HL-60/S4 (cell line): ENCODE data around the gene CHST7.
"Not testable (repeated sequence)": the region's sequence is repeated elsewhere in the genome, so short reads cannot be mapped to it uniquely, and the experiment has no call there.

Experiments used
- in situ Hi-C: fragments of 300-500 bp; cut with MboI; formaldehyde crosslinking; loops from 2 replicates; pipeline ENCODE4 v1.14.3; 2022; ENCODE audit warnings: low sequenced_read_pairs

Gene CHST7, protein sequence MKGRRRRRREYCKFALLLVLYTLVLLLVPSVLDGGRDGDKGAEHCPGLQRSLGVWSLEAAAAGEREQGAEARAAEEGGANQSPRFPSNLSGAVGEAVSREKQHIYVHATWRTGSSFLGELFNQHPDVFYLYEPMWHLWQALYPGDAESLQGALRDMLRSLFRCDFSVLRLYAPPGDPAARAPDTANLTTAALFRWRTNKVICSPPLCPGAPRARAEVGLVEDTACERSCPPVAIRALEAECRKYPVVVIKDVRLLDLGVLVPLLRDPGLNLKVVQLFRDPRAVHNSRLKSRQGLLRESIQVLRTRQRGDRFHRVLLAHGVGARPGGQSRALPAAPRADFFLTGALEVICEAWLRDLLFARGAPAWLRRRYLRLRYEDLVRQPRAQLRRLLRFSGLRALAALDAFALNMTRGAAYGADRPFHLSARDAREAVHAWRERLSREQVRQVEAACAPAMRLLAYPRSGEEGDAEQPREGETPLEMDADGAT

DNA sequence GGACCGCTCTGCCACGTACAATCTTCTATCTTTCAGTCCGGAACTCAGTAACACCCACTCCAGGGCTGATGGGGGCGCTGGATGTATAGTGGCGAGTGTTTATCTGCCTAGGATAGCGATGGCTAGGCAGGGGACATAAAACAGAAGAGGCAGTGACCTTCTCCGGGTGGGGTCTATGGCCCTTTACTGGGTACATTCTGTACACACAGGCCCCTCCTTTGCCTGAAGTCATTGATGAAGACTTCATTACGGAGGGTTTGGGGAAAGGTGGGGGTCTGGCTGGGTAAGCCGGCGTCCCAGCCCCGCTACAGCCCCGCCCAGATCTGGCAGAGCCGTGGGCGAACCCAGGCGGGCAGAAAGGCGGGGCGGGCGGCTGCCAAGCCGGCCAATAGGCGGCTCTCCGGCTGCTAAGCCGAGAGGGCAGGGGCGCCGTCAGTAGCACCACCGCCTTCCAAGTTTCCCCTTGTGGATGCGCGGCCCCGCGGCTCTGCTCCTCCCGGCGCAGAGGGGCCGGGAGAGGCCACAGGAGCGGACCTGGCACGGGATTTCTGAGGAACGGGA is at the start of gene CHST7:
Gene CHST7, plus strand, starts transcription at position 435 of the 561 bp plus-strand sequence. CDS start 167 bp downstream, outside the sequence.
- in situ Hi-C loops = no loop called here

DNA sequence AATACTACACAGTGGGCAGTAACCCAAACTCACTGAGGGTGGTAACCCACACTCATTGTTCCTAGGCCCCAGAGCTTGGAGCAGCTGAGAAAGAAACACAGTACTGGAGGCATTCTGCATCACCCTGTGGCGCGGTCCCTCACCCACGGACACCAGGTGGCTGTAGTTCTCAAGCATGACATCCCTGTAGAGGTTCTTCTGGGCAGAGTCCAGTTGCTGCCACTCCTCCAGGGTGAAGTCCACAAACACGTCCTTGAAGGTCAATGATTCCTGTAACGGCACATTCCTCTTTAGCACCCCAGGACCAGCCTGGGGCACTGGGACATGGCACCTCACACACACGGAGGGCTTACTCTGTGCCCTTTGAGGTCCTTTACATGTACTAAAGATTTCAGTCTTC is 44.9 kb upstream of the CHST7 start:
- in situ Hi-C loops = not testable (repeated sequence)

DNA sequence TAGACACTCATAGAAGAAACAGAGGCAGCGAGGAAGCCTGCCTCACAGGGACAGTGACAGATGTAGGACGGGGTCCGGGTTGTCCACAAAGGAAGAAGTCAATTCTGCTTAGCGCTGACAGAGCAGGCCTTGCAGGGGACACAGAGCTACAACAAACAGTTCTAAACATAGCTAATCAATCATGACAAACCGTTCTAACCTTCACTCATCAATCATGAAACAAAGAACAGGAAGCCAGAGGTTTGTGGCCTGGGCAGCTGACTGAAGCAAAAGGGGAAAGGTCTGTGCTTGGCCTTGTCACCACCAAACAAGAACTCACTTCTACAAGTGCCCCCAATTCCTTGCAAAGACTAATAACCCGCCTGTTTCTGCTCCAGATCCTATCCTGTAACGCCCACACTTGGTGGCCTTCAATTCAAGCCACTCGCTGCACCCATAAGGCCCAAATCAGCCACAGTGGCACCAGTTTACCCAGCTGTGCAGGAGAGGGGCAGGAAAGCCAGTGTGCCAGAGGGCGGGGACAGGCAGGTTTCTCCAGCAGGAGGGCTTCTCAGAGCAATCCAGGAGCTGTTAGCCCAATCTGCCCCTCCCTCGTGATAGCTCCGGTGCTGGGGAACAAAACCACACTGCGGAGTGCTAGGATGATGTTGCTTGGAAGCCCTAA is 43.7 kb upstream of the CHST7 start:
- in situ Hi-C loops = not testable (repeated sequence)

DNA sequence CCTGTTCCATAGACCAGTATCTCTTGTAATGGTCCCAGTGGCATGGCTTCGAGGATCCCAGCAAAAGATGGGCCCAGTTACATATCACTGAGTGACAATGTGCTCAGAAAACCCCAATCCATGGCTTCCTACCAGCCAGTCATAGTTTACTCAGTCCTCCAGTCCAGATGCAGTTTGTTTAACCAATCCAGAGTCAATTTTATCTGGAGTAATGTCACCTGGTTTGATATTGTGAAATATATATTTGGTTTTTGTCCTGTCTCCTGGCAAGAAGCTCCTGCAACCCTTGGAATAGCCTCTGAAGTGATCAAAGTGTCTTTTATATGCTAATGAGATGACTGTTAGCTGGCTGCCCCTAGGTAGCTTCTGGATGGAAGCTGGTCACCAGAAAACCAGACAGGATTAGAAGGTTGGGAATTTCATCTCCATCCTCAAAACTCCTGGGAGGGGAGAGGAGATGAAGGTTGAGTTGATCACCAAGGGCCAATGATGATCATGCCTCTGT is 43.1 kb upstream of the CHST7 start:
- in situ Hi-C loops = not testable (repeated sequence)

DNA sequence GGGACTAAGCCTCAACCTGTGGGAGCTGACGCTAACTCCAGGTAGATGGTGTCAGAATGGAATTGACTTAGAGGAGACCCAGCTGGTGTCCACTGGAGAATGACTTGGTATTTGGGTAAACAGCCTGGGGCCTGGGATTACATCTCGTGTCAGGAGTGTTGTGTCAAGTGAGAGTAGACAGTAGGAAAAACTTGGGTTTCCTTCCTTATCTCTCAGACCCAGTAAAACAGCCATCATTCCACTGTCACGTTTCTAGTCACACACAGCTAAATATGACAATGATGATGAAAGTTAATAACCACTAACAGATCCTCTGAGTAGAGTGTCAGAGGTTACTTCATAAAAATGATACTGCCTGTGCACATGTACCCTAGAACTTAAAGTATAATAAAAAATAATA is 42.1 kb upstream of the CHST7 start:
- in situ Hi-C loops = no loop called here

DNA sequence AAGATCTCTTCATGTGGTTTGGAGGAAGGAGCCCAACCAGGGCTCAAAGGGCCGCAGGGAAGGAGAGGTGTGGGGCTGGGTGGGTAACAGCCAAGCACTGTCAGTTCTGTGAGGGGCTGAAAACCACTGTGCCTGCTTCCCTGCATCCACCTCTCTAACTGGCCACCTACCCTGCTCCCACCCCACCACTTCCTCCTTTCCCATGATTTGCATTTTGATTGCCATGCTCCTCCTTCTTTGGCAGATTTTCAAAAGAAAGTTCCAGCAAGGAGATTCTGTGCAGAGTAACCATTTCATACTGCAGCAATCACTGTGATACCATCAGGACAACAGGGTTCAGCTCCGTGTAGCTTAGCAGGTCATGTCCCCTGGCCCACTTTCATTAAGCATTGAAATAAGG is 30.1 kb upstream of the CHST7 start:
- in situ Hi-C loops = no loop called here

DNA sequence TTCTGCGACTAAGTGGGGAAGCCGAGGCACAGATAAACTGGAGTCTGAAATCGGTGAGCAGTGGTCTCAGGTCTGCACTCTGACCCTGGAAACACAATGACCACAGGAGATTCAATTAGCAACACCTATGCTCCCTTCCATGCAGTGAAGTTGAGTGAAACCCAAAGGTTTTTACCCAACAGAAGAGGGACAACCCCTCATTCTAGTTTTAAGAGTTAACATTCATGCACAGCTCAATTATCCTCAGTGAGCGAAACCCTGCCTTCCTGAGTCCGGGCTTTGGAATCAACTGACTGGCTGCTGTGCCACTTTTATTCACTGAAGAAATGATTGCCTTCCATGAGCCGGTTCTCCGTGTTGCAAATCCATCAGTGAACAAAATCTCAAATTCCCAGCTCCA is 29.0 kb upstream of the CHST7 start:
- in situ Hi-C loops = not testable (repeated sequence)

DNA sequence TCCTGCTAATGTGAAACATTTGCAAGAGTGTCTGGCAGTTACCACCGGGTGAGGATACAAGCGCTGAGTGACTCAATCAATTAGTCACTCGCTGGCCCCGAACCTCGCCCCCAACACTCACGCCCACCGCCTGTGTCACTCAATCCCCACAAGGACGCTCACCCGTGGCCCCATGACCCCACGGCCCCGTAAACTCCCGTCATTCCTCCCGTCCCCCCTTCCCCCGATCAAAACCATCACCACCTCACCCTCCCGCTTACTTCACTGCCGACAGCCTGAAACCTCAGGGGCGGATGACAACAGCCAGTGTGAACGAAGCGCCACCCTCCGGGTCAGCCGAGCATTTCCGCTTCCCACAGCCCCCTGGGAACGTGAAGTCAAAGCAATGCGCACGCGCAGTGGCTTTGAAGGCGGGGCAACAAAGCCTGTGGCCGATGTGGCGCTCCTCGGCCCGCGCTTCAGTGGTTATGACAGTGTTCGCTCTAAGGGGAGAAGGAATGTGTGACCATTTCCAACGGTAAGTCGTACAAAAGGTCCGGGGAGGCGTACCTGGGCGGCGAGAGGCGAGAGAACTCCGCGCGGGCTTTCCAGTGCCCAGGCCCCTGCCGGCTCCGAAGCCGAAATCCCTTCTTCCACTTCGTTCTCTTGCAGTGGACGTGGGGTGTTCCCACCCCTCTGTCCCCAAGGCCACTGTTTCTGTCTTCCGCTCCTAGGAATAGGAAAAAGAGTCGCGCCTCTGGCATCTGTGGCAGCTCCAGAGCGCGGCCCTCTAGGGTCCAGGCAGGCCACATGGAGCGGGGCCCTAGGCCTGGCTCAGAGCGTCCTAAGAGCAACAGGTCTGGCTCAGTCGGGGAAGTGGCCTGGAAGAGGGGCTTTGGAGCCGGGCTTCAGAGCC is 28.2 kb upstream of the CHST7 start, which contains the start of gene ZNF674:
Gene ZNF674, minus strand, starts transcription at position 311 of the 895 bp plus-strand sequence. CDS start 3,334 bp downstream, outside the sequence.
- in situ Hi-C loops = no loop called here

DNA sequence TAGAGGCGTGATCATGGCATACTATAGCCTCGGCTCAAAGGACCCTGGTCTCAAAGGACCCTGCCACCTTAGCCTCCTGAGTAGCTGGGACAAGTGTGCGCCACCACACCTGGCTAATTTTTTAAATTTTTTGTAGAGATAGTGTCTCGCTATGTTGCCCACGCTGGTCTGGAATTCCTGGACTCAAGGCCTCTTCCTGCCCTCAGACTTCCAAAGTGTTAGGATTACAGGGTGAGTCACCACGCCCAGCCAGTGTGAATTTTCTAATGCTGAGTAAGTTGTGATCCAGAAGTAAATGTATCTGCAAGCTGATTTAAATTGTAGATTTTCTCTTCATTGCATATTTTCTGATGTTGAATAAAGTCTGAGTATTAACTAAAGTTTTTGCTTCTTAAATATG is 25.7 kb upstream of the CHST7 start:
- in situ Hi-C loops = no loop called here

DNA sequence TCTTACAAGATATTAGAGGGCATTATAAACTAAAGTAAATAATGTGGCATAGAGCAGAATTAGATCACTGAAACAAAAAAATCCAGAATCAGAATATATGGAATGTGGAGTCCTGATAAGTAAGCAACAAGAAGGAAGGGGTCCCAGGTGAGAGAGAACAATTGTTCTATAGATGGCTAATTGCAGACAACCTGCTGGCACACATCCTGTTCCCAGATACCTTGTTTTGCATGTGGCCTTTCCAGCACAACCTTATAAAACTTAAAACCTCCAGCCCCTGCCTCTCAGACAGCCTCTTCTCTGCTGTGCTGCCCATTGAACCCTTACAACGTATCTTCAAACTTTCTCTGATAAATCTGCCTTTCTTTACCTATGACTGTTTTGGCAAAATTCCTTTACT is 23.7 kb upstream of the CHST7 start:
- in situ Hi-C loops = loop anchor here (10.0 kb wide), 1 partner anchor 85 kb away; no protein-coding TSS in a partner anchor

DNA sequence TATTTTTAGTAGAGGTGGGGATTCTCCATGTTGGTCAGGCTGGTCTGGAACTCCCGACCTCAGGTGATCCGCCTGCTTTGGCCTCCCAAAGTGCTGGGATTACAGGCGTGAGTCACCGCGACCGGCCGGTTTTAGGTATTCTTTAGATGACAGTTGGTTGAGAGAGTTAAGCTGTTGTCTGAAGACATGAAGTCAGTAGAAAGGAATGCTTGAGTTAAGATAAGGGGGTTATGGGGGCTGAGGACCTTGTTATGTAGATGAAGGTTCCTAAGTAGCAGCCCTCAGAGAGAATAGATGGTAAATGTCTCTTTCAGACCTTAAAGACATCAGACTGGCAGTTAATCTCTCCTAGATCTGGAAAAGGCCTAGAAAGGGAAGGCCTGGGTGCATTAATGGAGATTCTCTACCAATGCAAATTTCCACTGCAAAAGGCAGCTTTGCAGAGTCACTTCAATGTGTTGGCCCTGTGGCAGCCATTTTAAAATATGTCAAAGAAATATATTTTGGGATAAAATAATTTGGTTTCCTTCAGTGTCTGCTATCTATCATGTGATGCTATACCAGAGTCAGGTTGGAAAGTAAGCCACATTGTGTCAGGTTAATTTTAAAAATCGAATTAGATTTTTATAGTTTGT is 22.0 kb upstream of the CHST7 start:
- in situ Hi-C loops = loop anchor here (10.0 kb wide), 1 partner anchor 83 kb away; no protein-coding TSS in a partner anchor

DNA sequence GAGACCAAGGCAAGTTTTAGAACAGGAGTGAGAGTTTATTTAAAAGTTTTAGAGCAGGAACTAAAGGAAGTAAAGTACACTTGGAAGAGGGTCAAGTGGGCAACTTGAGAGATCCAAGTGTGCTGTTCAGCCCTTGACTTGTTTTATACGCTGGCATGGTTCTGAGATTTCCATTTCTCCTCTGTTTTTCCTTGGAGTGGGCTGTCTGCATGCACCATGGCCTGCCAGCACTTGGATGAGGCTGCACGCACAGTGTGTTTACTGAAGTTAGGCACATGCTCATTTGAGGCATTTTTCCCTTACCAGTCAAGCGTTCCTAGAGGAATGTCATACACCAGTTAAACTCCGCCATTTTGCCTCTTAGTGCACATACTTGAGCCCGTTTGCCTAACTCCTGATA is 19.6 kb upstream of the CHST7 start:
- in situ Hi-C loops = loop anchor here (10.0 kb wide), 1 partner anchor 81 kb away; no protein-coding TSS in a partner anchor

DNA sequence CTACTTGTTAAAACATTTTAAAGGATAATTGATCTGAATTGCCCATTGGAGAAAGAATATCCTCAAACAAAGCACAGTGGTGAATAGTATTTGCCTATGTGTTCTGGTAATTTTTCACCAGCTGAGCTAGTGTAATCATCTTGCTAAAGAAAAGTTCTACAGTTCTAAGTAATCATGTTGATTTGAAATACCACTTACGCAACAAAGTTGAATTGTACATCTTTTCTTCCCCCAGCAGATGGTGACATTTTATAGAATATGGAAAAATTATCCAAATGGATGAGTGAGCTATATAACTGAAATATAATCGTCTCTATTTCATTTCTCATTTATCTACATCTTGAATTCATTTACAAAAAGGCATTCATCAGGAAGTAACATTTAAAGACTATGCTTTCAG is 18.6 kb upstream of the CHST7 start:
- in situ Hi-C loops = loop anchor here (10.0 kb wide), 1 partner anchor 80 kb away; no protein-coding TSS in a partner anchor

DNA sequence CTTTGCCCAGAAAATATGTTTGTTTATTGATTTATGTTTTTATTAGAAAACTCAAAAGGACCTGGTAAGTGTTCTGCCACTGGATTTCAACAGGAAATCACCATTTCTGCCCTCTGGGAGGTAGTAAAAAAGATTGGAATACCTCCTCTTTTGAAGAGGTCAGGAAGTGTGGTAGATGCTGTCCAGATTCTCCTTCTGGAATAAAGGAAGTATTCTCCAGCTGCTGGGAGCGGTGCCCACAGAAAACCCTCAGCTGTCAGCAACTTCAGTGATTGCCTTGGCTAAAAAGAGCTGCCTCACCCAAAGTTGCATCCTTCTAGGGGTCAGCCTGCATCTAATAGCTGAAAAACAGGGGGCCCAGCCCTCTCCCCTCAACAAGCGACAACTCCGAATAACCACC is 14.5 kb upstream of the CHST7 start:
- in situ Hi-C loops = loop anchor here (10.0 kb wide), 1 partner anchor 76 kb away; no protein-coding TSS in a partner anchor

DNA sequence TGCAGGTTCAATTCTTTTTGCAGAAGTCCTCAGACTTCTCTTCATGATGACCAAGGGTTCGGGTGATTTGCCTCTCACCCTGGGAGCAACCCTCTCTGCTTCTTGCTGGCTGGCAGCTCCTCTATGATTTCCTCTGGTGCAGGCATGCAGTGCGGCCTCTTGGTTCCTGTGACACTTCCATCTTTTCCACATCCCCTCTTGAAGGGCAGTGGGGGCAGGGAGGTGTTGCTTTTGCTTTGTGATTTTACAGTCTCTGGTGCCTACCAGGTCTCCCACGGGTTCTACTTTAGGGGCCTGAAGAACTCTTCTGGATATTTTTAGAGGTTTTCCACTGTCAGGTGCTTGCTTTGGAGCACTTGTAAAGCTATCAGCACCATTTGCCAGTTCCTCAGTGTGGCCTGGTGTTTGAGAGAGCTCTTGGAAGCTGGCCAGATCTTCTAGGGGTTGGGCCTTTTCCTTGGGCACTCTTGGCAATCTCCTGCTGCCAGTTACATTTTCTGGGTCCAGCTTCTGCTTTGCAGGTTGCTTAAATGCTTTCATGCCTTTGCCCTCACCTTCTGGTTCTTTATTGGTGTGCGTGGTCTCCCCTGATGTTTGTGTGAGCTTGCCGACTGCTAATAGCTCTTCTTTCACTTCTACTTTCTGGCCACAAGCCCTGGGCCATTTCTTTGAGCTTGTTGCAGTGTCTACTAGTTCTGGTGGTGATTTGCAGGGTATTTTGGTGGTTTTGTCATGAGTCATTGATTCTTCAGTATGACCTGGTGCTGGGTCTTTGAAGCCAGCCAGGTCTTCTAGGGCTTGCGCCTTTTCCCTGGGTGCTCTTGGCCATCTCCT is 11.5 kb upstream of the CHST7 start:
- in situ Hi-C loops = no loop called here

DNA sequence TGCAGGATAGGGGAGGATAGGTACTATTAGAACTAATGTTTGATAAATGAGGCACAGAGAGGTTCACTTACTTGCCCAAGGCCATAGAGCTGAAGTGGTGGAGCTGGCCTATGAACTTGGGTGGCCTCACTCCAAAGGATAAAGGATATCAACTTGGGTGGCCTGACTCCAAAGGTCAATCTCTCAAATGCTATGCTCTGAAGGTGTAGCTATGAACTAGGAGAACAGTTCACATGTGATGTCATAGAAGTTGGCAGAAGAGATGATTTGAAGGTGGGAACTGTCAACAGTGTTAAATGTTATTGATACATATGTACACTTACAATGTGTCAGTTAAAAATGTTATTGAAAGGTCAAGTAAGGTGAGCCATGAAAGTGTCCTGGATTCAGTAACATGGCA is 6.2 kb upstream of the CHST7 start:
- in situ Hi-C loops = no loop called here

DNA sequence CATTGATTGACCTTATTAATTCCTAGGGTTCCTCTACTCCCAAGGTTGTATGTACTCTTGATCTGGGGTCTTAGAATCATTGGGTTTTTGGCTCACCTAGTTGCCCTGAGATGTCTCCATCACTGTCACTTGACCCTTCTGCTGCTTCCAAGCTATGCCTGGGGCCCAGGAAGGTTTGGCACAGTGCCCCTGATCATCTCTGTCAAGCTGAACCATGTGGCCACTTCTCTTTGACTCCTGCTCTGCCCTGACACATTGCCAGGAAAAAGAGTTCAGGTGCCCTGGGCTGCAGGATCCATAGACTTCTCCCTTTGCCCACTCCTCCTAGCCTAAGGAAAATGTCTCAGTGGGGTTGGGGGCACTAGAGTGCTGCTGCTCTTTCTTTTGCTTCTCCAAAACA is 3.9 kb upstream of the CHST7 start:
- in situ Hi-C loops = no loop called here

DNA sequence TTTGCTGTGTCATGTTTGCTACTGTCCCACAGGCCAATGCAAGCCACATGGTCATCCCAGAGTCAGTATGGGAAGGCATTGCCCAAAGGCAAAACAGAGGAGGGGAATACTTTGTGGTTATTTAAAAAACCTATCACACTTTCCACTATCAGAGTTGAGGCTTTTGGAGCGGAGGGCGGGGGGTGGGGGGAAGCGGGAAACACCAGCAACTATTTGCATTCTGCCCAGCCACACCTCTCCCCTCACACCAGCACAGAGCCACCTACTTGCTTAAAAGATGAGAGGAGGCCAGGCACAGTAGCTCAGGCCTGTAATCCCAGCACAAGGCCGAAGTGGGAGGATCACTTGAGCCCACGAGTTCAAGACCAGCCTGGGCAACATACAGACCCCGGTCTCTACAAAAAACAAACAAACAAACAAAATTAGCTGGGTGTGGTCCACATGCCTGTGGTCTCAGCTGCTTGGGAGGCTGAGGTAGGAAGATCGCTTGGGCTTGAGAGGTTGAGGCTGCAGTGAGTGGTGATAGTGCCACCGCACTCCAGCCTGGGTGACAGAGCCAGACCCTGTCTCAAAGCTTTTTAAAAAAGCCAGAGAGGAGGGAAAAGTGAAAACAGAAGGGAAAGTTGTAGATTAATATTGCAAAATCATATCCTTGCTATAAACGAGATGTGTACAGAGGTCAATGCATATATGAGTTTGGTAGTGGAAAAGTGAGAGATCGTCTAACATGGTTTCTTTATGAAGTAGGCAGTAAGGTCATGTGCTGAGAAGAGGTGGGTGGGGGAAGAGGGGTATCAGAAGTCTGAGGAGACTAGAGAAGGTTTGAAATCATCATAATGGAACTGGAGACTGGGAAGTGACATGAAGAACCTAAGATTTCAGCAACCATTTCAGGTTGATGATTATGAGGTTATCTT is 1.9 kb upstream of the CHST7 start:
- in situ Hi-C loops = no loop called here
